Measurements from ENCODE around the gene NCAPG.
A peak's percentile ranks its signal among the peaks of the same experiment; 100 is the strongest.
"Not testable (repeated sequence)": the region's sequence is repeated elsewhere in the genome, so short reads cannot be mapped to it uniquely, and the experiment has no call there.

Gene NCAPG

DNA sequence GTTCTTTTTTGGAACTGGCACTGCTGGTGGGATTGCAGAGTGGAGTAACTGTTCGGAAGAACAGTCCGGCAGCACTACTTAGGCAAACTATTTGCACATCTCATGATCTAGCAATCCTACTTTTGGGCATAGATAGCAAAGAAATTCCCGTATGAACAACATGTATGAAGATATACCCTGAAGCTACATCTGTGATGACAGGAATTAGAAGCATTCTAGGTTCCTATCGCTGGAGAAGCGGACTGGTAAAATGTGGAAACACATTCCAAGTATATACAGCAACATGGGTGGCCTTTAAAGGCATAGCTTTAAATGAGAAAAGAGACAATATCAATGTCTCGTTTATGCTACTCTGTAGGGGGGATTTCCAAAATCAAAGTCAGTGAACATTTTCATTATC lies 3.3 kb upstream of the NCAPG start:
- peaks cover 18% of the 10 kb centered on the region for H3K4me1 ChIP-seq (ENCODE audit: insufficient read depth, low read length)
- H3K9ac ChIP-seq (ENCODE audit: low read depth, low read length) = peak overlapping the region; percentile 57; the same call in 1 of the 2 replicates
- no peak overlapping the region for H3K27ac ChIP-seq (ENCODE audit: low read length)
- H3K9me3 ChIP-seq (ENCODE audit: insufficient read depth, low read depth, low read length) = no peaks in the 10 kb centered on the region
- H3K27me3 ChIP-seq (ENCODE audit: insufficient read depth, low read length) = no peaks in the 10 kb centered on the region
- H3K36me3 ChIP-seq (ENCODE audit: insufficient read depth, low read depth, low read length) = peaks cover 50% of the 10 kb centered on the region
- peak overlapping the region; percentile 99 for H3K4me3 ChIP-seq (ENCODE audit: low read length)

- Histone ChIP-seq H3K9me3 (ENCODE audit: insufficient read depth, low read depth, low read length) (no peaks in the 10 kb centered on the region), H3K27ac (ENCODE audit: low read length) (peak overlapping the region; percentile 89), H3K4me1 (ENCODE audit: insufficient read depth, low read length) (peaks cover 18% of the 10 kb centered on the region), H3K36me3 (ENCODE audit: insufficient read depth, low read depth, low read length) (peaks cover 35% of the 10 kb centered on the region), H3K27me3 (ENCODE audit: insufficient read depth, low read length) (no peaks in the 10 kb centered on the region), H3K4me3 (ENCODE audit: low read length) (peak overlapping the region; percentile 99), H3K9ac (ENCODE audit: low read depth, low read length) (peak overlapping the region; percentile 99)
Measured at GRCh38 chr4:17809667-17810066, 1.1 kb upstream of the NCAPG start.

DNA sequence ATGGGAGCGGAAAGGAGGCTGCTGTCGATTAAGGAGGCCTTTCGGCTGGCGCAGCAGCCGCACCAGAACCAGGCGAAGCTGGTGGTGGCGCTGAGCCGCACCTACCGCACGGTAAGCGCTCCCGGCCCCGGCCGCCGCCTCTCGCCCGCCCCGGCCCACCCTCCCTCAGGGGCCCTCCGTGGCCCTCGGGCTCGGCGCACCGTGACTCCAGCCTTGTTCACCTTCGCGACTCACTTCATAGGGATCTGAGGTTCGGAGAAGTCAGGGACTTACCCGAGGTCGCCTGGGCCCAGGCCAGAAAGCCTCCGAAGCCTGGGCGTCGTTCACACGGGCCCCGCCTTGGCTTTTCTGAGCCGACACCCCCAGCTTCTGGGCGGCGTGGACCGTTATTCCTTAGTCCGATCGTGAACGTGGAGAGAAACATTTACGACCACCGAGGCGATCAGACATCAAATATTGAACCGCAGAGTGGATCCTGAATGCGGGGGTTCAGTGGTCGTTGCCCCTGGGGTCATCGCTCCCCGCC lies 362 bp downstream of the NCAPG start:
- Histone ChIP-seq H3K4me3 (ENCODE audit: low read length) (peak overlapping the region; percentile 99), H3K27me3 (ENCODE audit: insufficient read depth, low read length) (no peaks in the 10 kb centered on the region), H3K9ac (ENCODE audit: low read depth, low read length) (peak overlapping the region; percentile 99), H3K36me3 (ENCODE audit: insufficient read depth, low read depth, low read length) (peaks cover 37% of the 10 kb centered on the region), H3K9me3 (ENCODE audit: insufficient read depth, low read depth, low read length) (no peaks in the 10 kb centered on the region), H3K4me1 (ENCODE audit: insufficient read depth, low read length) (peaks cover 18% of the 10 kb centered on the region), H3K27ac (ENCODE audit: low read length) (peak overlapping the region; percentile 9)

DNA sequence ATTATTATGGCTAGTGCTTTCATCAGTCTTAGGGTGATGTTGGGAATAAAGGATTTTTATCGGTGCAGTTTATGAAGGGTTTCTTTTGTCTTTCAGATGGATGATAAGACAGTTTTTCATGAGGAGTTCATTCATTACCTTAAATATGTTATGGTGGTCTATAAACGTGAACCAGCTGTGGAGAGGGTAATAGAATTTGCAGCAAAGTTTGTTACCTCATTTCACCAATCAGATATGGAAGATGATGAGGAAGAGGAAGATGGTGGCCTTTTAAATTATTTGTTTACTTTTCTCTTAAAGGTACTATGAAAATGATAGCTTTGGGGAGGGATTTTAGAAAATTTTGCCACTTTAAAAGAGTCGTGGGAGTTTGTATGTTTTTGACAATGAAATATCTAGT lies 1.3 kb downstream of the NCAPG start:
- H3K27ac ChIP-seq (ENCODE audit: low read length) = no peak overlapping the region
- peak overlapping the region; percentile 99 for H3K9ac ChIP-seq (ENCODE audit: low read depth, low read length)
- H3K4me3 ChIP-seq (ENCODE audit: low read length) = peak overlapping the region; percentile 99
- peaks cover 44% of the 10 kb centered on the region for H3K36me3 ChIP-seq (ENCODE audit: insufficient read depth, low read depth, low read length)
- no peaks in the 10 kb centered on the region for H3K9me3 ChIP-seq (ENCODE audit: insufficient read depth, low read depth, low read length)
- H3K4me1 ChIP-seq (ENCODE audit: insufficient read depth, low read length) = peaks cover 12% of the 10 kb centered on the region
- no peaks in the 10 kb centered on the region for H3K27me3 ChIP-seq (ENCODE audit: insufficient read depth, low read length)

- peaks cover 5% of the 10 kb centered on the region; the same call in 1 of the 2 replicates for H3K4me1 ChIP-seq (ENCODE audit: insufficient read depth, low read length)
- no peaks in the 10 kb centered on the region for H3K9me3 ChIP-seq (ENCODE audit: insufficient read depth, low read depth, low read length)
- peak overlapping the region; percentile 99; the same call in 1 of the 2 replicates for H3K9ac ChIP-seq (ENCODE audit: low read depth, low read length)
- no peaks in the 10 kb centered on the region for H3K27me3 ChIP-seq (ENCODE audit: insufficient read depth, low read length)
- peaks cover 45% of the 10 kb centered on the region for H3K36me3 ChIP-seq (ENCODE audit: insufficient read depth, low read depth, low read length)
- H3K27ac ChIP-seq (ENCODE audit: low read length) = no peak overlapping the region
- H3K4me3 ChIP-seq (ENCODE audit: low read length) = peak overlapping the region; percentile 99
Measured at GRCh38 chr4:17812801-17813200, 2.0 kb downstream of the NCAPG start.

DNA sequence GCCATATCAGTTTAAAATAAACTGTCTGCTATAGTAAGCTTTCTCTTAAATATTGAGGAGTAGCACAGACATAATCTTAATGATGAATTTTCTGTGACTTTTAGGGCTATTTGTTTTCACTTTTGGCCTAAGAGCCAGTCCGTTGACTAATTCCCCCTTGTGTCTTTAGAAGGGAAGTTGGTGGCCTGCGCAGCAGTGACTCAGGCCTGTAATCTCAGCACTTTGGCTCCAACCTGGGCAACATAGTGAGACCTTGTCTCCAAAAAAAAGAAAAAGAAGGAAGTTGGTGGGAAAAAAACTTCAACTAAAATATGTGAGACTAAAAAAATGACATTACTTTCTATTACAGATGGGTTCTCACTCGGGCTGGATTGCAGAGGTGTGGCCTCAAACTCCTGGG lies 3.4 kb downstream of the NCAPG start:
- Histone ChIP-seq H3K4me3 (ENCODE audit: low read length) (no peak overlapping the region), H3K4me1 (ENCODE audit: insufficient read depth, low read length) (no peaks in the 10 kb centered on the region; the same call in 1 of the 2 replicates), H3K27ac (ENCODE audit: low read length) (no peak overlapping the region), H3K36me3 (ENCODE audit: insufficient read depth, low read depth, low read length) (peaks cover 52% of the 10 kb centered on the region), H3K27me3 (ENCODE audit: insufficient read depth, low read length) (no peaks in the 10 kb centered on the region), H3K9ac (ENCODE audit: low read depth, low read length) (no peak overlapping the region), H3K9me3 (ENCODE audit: insufficient read depth, low read depth, low read length) (no peaks in the 10 kb centered on the region)

DNA sequence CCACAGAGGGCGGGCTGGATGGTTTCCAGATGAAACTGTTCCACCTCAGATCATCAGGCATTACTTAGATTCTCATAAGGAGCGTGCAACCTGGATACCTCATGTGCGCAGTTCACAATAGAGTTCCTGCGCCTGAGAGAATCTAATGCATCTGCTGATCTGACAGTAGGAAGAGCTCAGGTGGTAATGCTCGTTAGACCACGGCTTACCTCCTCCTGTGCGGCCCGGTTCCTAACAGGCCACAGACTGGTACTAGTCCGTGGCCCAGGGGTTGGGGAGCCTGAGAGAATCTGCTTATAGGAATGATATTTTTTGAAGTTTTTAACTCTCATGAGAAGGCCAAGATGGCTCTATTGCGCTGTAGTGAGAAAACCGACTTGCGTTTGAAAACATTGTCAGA lies 5.4 kb downstream of the NCAPG start:
- Histone ChIP-seq H3K4me3 (ENCODE audit: low read length) (no peak overlapping the region), H3K27me3 (ENCODE audit: insufficient read depth, low read length) (no peaks in the 10 kb centered on the region), H3K27ac (ENCODE audit: low read length) (no peak overlapping the region), H3K9ac (ENCODE audit: low read depth, low read length) (no peak overlapping the region), H3K9me3 (ENCODE audit: insufficient read depth, low read depth, low read length) (no peaks in the 10 kb centered on the region), H3K36me3 (ENCODE audit: insufficient read depth, low read depth, low read length) (peaks cover 70% of the 10 kb centered on the region), H3K4me1 (ENCODE audit: insufficient read depth, low read length) (no peaks in the 10 kb centered on the region; the same call in 1 of the 2 replicates)

DNA sequence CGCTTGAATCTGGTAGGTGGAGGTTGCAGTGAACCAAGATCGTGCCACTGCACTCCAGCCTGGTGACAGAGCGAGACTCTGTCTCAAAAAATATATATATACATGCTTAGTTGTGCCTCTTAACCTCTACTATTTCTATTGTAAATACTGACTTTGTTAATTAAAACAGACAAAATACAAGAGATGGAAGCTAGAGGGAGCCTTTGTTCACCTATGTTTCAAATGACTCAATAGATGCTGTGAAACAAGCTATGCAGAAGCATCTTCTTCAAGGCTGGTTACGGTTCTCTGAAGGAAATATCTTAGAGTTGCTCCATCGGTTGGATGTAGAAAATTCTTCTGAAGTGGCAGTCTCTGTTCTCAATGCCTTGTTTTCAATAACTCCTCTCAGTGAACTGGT lies 6.2 kb downstream of the NCAPG start:
- Histone ChIP-seq H3K4me3 (ENCODE audit: low read length) (no peak overlapping the region), H3K9me3 (ENCODE audit: insufficient read depth, low read depth, low read length) (no peaks in the 10 kb centered on the region), H3K27ac (ENCODE audit: low read length) (no peak overlapping the region), H3K4me1 (ENCODE audit: insufficient read depth, low read length) (no peaks in the 10 kb centered on the region; the same call in 1 of the 2 replicates), H3K27me3 (ENCODE audit: insufficient read depth, low read length) (no peaks in the 10 kb centered on the region), H3K9ac (ENCODE audit: low read depth, low read length) (no peak overlapping the region), H3K36me3 (ENCODE audit: insufficient read depth, low read depth, low read length) (peaks cover 77% of the 10 kb centered on the region)

DNA sequence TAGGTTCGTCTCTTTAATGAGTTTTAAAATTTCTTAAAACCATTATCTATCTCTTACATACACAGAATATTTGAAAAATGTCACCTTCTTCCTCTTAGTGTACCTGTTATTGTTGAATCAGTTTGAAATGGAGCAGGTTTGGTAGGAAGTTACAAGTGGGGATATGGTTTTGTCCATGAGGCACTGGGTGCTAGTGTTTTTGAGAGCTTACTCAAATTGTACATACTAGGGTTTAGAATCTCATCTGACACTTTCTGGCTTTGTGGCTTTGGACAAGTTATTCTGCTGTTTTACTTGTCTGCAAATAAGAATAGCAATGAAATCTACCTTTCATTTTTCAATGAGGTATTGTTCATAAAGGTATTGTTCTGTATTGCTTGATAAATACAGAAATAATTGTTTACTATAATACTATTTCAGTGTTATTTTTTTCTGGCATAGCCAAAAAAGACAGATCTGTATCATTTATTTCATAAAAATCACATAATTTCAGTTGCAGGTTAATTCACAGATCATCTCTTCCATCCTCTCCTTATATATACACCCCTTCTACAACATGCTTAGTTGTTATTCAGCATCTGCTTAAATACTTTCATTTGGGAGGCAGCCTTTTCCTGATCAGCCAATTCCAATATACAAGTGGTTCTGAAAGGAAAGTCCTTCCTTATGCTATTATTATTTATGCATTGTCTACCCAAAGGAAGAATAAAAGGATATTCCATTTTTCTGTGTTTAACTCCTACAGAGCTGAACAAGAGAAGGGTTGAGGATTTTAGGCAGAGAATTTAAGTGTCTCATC lies 13.3 kb downstream of the NCAPG start:
- H3K9me3 ChIP-seq (ENCODE audit: insufficient read depth, low read depth, low read length) = no peaks in the 10 kb centered on the region
- H3K27ac ChIP-seq (ENCODE audit: low read length) = no peak overlapping the region
- H3K27me3 ChIP-seq (ENCODE audit: insufficient read depth, low read length) = no peaks in the 10 kb centered on the region
- H3K9ac ChIP-seq (ENCODE audit: low read depth, low read length) = no peak overlapping the region
- H3K4me3 ChIP-seq (ENCODE audit: low read length) = no peak overlapping the region
- peaks cover 5% of the 10 kb centered on the region; the same call in 1 of the 2 replicates for H3K4me1 ChIP-seq (ENCODE audit: insufficient read depth, low read length)
- H3K36me3 ChIP-seq (ENCODE audit: insufficient read depth, low read depth, low read length) = peaks cover 95% of the 10 kb centered on the region

DNA sequence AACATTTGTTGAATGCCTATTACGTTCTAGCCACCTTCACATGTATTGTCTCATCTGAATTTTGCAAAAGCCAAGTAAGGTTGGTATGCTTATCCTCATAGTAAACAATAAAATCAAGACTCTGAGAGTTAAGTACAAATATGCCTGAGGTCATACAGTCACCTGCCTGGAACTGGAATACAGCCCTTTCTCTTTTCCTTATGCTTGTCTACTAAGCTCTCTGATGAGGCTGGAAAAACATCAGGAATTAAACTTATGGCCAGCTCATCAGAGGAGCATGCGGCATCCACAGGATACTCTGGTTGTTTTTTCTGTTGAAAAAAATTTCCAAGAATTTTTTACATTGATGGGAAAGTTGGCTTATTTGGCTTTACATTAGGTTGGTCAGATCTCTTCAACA lies 35.5 kb downstream of the NCAPG start:
- H3K27ac ChIP-seq (ENCODE audit: low read length) = no peak overlapping the region
- no peak overlapping the region for H3K9ac ChIP-seq (ENCODE audit: low read depth, low read length)
- H3K4me3 ChIP-seq (ENCODE audit: low read length) = no peak overlapping the region
- H3K9me3 ChIP-seq (ENCODE audit: insufficient read depth, low read depth, low read length) = peaks cover 17% of the 10 kb centered on the region
- H3K36me3 ChIP-seq (ENCODE audit: insufficient read depth, low read depth, low read length) = peaks cover 60% of the 10 kb centered on the region
- H3K27me3 ChIP-seq (ENCODE audit: insufficient read depth, low read length) = no peaks in the 10 kb centered on the region
- H3K4me1 ChIP-seq (ENCODE audit: insufficient read depth, low read length) = no peaks in the 10 kb centered on the region

DNA sequence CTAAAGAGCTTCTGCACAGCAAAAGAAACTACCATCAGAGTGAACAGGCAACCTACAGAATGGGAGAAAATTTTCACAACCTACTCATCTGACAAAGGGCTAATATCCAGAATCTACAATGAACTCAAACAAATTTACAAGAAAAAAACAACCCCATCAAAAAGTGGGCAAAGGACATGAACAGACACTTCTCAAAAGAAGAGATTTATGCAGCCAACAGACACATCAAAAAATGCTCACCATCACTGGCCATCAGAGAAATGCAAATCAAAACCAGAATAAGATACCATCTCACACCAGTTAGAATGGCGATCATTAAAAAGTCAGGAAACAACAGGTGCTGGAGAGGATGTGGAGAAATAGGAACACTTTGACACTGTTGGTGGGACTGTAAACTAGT lies 39.5 kb downstream of the NCAPG start:
- H3K4me3 ChIP-seq (ENCODE audit: low read length); H3K4me1 ChIP-seq (ENCODE audit: insufficient read depth, low read length); H3K27ac ChIP-seq (ENCODE audit: low read length); H3K9ac ChIP-seq (ENCODE audit: low read depth, low read length); H3K27me3 ChIP-seq (ENCODE audit: insufficient read depth, low read length): not testable (repeated sequence)
- peaks cover 20% of the 10 kb centered on the region; the same call in 1 of the 2 replicates for H3K36me3 ChIP-seq (ENCODE audit: insufficient read depth, low read depth, low read length)
- peaks cover 17% of the 10 kb centered on the region for H3K9me3 ChIP-seq (ENCODE audit: insufficient read depth, low read depth, low read length)

GRCh38 chr4:17851959-17852358 lies 41.2 kb downstream of the NCAPG start:
- no peak overlapping the region for H3K27ac ChIP-seq (ENCODE audit: low read length)
- H3K4me3 ChIP-seq (ENCODE audit: low read length) = no peak overlapping the region
- no peak overlapping the region for H3K9ac ChIP-seq (ENCODE audit: low read depth, low read length)
- H3K9me3 ChIP-seq (ENCODE audit: insufficient read depth, low read depth, low read length) = peaks cover 12% of the 10 kb centered on the region
- no peaks in the 10 kb centered on the region for H3K4me1 ChIP-seq (ENCODE audit: insufficient read depth, low read length)
- H3K36me3 ChIP-seq (ENCODE audit: insufficient read depth, low read depth, low read length) = peaks cover 4% of the 10 kb centered on the region; the same call in 1 of the 2 replicates
- no peaks in the 10 kb centered on the region for H3K27me3 ChIP-seq (ENCODE audit: insufficient read depth, low read length)

All from iPS-20b (cell line).